Endodermal cell (in vitro differentiated cells): ENCODE results near the gene SLC22A31. TPM values are rescaled to one million over a fixed set of nuclear protein-coding genes. Genes with fewer than 3 reads are reported as not detected.

Experiments used
- DNase-seq: peaks from one replicate; pipeline ENCODE4 v3.0.0-alpha.2; 2017
- H3K27ac ChIP-seq: 2 replicates; pipeline ENCODE4 v1.5.1; 2013; ENCODE audit warnings: mild to moderate bottlenecking, low read depth, low read length, moderate library complexity
- H3K27me3 ChIP-seq: 2 replicates; pipeline ENCODE4 v1.6.1; 2013; ENCODE audit warnings: mild to moderate bottlenecking, low read length, moderate library complexity; ENCODE audit not compliant: insufficient read depth, control insufficient read depth, poor library complexity, severe bottlenecking
- H3K36me3 ChIP-seq: 2 replicates; pipeline ENCODE4 v1.7.0; 2013; ENCODE audit warnings: mild to moderate bottlenecking, low read length, moderate library complexity; ENCODE audit not compliant: control insufficient read depth, insufficient read depth
- H3K4me1 ChIP-seq: one replicate; pipeline ENCODE4 v1.7.0; 2013; ENCODE audit warnings: low read length; ENCODE audit not compliant: control insufficient read depth, insufficient read depth
- H3K4me3 ChIP-seq: 2 replicates; pipeline ENCODE4 v1.5.1; 2013; ENCODE audit warnings: mild to moderate bottlenecking, low read length, moderate library complexity
- H3K9ac ChIP-seq: 2 replicates; pipeline ENCODE4 v1.6.1; 2013; ENCODE audit warnings: mild to moderate bottlenecking, low read length, moderate library complexity; ENCODE audit not compliant: poor library complexity, severe bottlenecking; ENCODE audit errors: extremely low read depth
- H3K9me3 ChIP-seq: 2 replicates; pipeline ENCODE4 v1.6.1; 2013; ENCODE audit warnings: mild to moderate bottlenecking, low read length, moderate library complexity; ENCODE audit not compliant: control insufficient read depth
- H3K27ac Mint-ChIP-seq: 2 replicates; pipeline ENCODE4 v1.8.0; 2020; ENCODE audit warnings: mixed read lengths
- H3K27me3 Mint-ChIP-seq: 2 replicates; pipeline ENCODE4 v1.8.0; 2021; ENCODE audit warnings: mild to moderate bottlenecking, mixed read lengths; ENCODE audit not compliant: insufficient read depth
- H3K36me3 Mint-ChIP-seq: 2 replicates; pipeline ENCODE4 v1.8.0; 2020; ENCODE audit warnings: low read depth, mixed read lengths
- H3K4me1 Mint-ChIP-seq: 2 replicates; pipeline ENCODE4 v1.8.0; 2020; ENCODE audit warnings: mixed read lengths
- H3K4me3 Mint-ChIP-seq: 2 replicates; pipeline ENCODE4 v1.8.0; 2020; ENCODE audit warnings: mild to moderate bottlenecking, moderate library complexity, mixed read lengths
- H3K9me3 Mint-ChIP-seq: 2 replicates; pipeline ENCODE4 v1.8.0; 2020; ENCODE audit warnings: mild to moderate bottlenecking, mixed read lengths
- CTCF ChIP-seq: fragments of 200-600 bp; sonication (generic); conservative IDR thresholded peaks from 2 replicates; pipeline ENCODE4 v1.5.0; 2021; ENCODE audit warnings: antibody characterized with exemption, mild to moderate bottlenecking
- WGBS, 2 experiments: methylation state at CpG; one replicate each; pipeline versions ENCODE4 v1.1.5 to v1.1.7; 2013; ENCODE audit warnings: missing lambda C conversion rate in 2 of 2, mixed read lengths in 1 of 2; ENCODE audit not compliant: insufficient coverage in 1 of 2, insufficient read length in 1 of 2; 5-methylcytosine and 5-hydroxymethylcytosine counted together
- total RNA-seq, 2 donors: library from RNA; stranded (reverse); fragmentation: NEBNext Ultra II Directional in 1 of 2; extraction: Animal tissue kit (Norgen Biotek cat#: 25700) in 1 of 2; gene quantifications; 2 replicates in 1 of 2; 3 replicates in 1 of 2; pipeline ENCODE4 v1.2.1, GENCODE V29; 2021

Gene SLC22A31
- total RNA-seq, 2 donors from 2014 or later = 9.7 to 33.9 TPM

DNA sequence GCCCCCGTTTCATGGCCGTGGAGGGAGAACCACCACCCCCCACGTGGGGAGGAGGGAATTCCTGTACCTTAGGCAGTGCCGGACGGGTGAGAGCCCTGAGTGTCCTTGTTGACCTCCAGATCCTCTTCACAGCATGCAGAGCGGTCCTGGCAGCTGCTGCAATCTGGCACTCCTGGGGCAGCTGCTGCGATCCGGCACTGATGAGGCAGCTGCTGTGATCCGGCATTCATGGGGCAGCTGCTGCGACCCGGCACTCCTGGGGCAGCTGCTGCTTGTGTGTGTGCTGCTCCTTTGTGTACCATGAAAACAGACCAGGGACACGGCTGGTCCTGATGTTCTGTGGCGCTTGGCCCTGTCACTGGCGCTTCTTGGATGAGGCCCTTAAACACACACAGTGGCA lies 29.9 kb upstream of the SLC22A31 start:
- Mint-ChIP-seq H3K27me3 (no peaks in the 10 kb centered on the region), H3K9me3 (peaks cover 94% of the 10 kb centered on the region), H3K27ac (no peak overlapping the region), H3K4me1 (no peaks in the 10 kb centered on the region), H3K4me3 (no peak overlapping the region), H3K36me3 (peaks cover 93% of the 10 kb centered on the region)
- H3K9me3 ChIP-seq = peaks cover 40% of the 10 kb centered on the region
- no peaks in the 10 kb centered on the region for H3K27me3 ChIP-seq
- no peak for DNase-seq
- H3K9ac ChIP-seq = no peak overlapping the region
- TF ChIP-seq CTCF = no peak
- H3K27ac ChIP-seq = no peak overlapping the region
- H3K4me3 ChIP-seq = no peak overlapping the region
- H3K4me1 ChIP-seq = no peaks in the 10 kb centered on the region
- 95 to 96% methylated on average over 12 to 14 of the region's 14 CpGs for WGBS, 2 experiments
- H3K36me3 ChIP-seq = peaks cover 79% of the 10 kb centered on the region

- Mint-ChIP-seq H3K36me3 (peaks cover 93% of the 10 kb centered on the region), H3K27me3 (no peaks in the 10 kb centered on the region), H3K4me3 (no peak overlapping the region), H3K27ac (no peak overlapping the region), H3K4me1 (no peaks in the 10 kb centered on the region), H3K9me3 (peaks cover 53% of the 10 kb centered on the region)
- no peak overlapping the region for H3K4me3 ChIP-seq
- H3K27me3 ChIP-seq = no peaks in the 10 kb centered on the region
- H3K4me1 ChIP-seq = no peaks in the 10 kb centered on the region
- WGBS, 2 experiments = 93 to 96% methylated on average over 5 to 9 of the region's 10 CpGs
- no peak overlapping the region for H3K9ac ChIP-seq
- H3K9me3 ChIP-seq = peaks cover 27% of the 10 kb centered on the region
- no peak overlapping the region for H3K27ac ChIP-seq
- DNase-seq = no peak
- no peak for TF ChIP-seq CTCF
- H3K36me3 ChIP-seq = peaks cover 74% of the 10 kb centered on the region
Observed at GRCh38 chr16:89224665-89225064, 24.3 kb upstream of the SLC22A31 start.

DNA sequence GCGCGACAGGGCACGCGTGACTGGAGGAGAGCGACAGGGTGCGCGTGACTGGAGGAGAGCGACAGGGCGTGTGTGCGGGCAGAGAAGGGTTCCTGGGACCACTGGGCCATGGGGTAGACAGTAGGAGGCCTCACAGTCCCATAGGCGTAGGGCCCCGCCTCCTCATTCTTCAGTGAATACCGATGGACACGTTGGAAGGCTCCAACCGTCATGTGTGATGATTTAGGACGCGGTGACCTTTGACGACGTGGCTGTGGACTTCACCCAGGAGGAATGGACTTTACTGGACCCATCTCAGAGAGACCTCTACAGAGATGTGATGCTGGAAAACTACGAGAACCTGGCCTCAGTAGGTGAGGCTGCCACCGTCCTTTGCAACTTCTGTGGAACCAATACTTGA lies 22.6 kb upstream of the SLC22A31 start:
- Mint-ChIP-seq H3K4me1 (no peaks in the 10 kb centered on the region), H3K9me3 (peaks cover 36% of the 10 kb centered on the region), H3K27me3 (no peaks in the 10 kb centered on the region), H3K36me3 (peaks cover 77% of the 10 kb centered on the region), H3K27ac (no peak overlapping the region), H3K4me3 (no peak overlapping the region)
- Histone ChIP-seq H3K27ac (no peak overlapping the region), H3K27me3 (no peaks in the 10 kb centered on the region), H3K9ac (no peak overlapping the region), H3K9me3 (peaks cover 14% of the 10 kb centered on the region), H3K4me3 (no peak overlapping the region), H3K4me1 (no peaks in the 10 kb centered on the region), H3K36me3 (peaks cover 70% of the 10 kb centered on the region)
- 95 to 98% methylated on average over 21 of the region's 21 CpGs for WGBS, 2 experiments
- DNase-seq = no peak
- no peak for TF ChIP-seq CTCF
